VCaP (cell line): Measurements from ENCODE around the gene PRR35.
A peak's percentile ranks its signal among the peaks of the same experiment; 100 is the strongest.

Experiments
- H3K27ac ChIP-seq: fragments of 450-650 bp; 2 replicates; pipeline ENCODE4 v1.5.1; 2017
- TF ChIP-seq, protein P1 (sequence below): fragments of 450-650 bp; conservative IDR thresholded peaks from 2 replicates; pipeline ENCODE4 v1.5.1; 2017; ENCODE audit warnings: mild to moderate bottlenecking, moderate library complexity

Gene PRR35

GRCh38 chr16:544517-544916, 15.7 kb upstream of the PRR35 start:
- TF ChIP-seq, protein P1, sequence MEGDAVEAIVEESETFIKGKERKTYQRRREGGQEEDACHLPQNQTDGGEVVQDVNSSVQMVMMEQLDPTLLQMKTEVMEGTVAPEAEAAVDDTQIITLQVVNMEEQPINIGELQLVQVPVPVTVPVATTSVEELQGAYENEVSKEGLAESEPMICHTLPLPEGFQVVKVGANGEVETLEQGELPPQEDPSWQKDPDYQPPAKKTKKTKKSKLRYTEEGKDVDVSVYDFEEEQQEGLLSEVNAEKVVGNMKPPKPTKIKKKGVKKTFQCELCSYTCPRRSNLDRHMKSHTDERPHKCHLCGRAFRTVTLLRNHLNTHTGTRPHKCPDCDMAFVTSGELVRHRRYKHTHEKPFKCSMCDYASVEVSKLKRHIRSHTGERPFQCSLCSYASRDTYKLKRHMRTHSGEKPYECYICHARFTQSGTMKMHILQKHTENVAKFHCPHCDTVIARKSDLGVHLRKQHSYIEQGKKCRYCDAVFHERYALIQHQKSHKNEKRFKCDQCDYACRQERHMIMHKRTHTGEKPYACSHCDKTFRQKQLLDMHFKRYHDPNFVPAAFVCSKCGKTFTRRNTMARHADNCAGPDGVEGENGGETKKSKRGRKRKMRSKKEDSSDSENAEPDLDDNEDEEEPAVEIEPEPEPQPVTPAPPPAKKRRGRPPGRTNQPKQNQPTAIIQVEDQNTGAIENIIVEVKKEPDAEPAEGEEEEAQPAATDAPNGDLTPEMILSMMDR, result no peak
- no peak overlapping the region for H3K27ac ChIP-seq

- H3K27ac ChIP-seq, result no peak overlapping the region
- TF ChIP-seq, protein P1, result peak; percentile 84
Measured at GRCh38 chr16:546909-547770, 13.1 kb upstream of the PRR35 start.

DNA sequence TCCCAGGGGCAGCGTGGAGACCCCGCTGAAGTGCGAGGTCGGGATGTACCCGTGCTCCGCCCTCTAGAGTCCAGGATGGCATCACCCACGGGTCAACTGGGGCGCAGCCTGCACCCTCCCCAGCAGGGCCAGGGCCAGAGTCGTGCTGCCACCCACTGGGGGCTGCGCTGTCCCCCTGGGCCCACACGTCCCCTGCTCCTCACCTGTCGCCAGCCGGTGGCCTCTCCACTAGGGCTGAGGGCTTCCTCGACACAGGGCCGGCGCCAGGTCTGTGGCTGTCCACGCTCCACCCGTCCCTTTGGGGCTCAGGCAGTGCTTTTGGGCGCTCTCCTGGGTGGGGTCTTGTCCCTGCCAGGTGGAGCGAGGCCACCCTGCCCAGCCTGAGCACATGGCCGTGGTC, 11.6 kb upstream of the PRR35 start:
- TF ChIP-seq, protein P1, result no peak
- no peak overlapping the region for H3K27ac ChIP-seq

DNA sequence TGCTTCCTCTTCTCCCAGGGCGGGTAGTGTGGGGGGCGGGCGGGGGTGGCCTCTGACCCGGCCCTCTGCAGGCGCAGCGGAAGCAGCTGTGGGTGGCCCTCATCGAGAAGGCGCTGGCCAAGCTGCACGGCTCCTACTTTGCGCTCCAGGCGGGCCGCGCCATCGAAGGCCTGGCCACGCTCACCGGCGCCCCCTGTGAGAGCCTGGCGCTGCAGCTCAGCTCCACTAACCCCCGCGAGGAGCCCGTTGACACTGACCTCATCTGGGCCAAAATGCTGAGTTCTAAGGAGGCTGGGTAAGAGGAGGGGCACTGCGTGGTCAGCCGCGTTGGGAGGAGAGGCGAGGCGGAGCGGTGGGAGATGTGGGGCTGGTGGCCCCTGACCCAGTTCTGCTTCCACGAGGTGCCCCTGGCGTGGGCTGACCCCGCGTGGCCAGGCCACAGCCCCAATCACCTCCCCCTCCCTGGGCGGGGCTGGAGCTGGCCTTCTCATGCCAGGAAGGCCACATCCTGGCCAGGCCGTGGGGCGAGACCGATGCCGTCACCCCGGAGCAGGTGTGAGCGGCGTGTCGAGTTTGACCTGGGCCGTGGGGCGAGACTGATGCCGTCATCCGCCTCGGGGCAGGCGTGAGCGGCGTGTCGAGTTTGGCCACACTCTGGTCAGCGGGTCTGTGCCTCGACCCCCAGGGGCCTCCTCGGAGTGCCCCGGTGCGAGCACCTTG, 10.5 kb upstream of the PRR35 start:
- TF ChIP-seq, protein P1, result no peak
- H3K27ac ChIP-seq, result no peak overlapping the region

DNA sequence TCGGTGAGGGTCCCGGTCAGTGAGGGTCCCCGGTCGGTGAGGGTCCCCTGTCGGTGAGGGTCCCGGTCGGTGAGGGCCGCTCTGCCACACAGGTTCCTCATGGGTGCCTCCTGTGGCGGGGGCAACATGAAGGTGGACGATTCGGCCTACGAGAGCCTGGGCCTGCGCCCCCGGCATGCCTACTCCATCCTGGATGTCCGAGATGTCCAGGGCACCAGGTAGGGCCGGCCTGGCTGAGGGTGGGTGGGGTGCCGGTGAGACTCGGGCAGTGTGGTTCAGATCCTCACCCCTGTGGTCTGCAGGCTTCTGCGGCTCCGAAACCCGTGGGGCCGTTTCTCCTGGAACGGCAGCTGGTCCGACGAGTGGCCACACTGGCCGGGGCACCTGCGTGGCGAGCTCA, 9.0 kb upstream of the PRR35 start:
- no peak overlapping the region for H3K27ac ChIP-seq

GRCh38 chr16:552171-552570, 8.0 kb upstream of the PRR35 start:
- TF ChIP-seq, protein P1, result no peak
- no peak overlapping the region for H3K27ac ChIP-seq

More for the DNA sequence above, 9.0 kb upstream of the PRR35 start:
- TF ChIP-seq, protein P1, result no peak

DNA sequence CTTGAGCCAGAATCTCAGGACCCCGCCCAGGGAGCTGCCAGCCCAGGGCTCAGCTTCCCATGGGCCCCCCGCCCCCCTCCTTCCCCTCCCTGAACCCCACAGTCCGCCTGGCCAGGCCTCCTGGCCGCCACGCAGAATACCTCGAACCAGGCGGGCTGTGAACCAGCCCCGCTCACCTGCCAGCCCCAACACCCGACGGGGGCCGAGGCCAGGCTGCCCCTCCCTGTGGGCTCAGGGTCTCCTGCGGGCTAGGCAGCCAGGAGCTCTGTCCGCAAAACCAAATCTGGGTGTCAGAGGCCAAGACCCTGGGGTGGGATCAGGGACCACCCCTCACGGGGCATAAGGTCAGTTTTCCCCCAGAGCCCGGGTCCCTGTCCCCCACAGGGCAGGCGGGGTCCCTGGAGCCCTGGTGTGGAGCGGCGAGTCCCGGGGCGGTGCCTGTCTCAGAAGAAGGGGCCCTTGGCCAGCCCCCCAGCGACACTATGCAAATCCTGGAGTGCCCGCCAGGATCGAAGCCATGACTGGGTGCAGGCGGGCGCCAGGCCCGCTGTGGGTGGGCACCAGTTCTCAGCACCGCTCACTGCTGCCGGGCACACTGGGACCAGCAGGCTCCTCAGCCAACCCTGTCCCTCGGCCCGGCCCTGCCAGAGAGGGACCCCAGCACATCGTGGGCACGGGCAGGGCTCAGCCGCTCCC, 6.4 kb upstream of the PRR35 start:
- TF ChIP-seq, protein P1, result no peak
- no peak overlapping the region for H3K27ac ChIP-seq
